Right cardiac atrium (tissue), 5 donors: ENCODE measurements around the gene CHN1. TPM values are rescaled to one million over a fixed set of nuclear protein-coding genes. Genes with fewer than 3 reads are reported as not detected.
A peak's percentile ranks its signal among the peaks of the same experiment; 100 is the strongest.

Experiments
- ATAC-seq, 2 donors: fragments of 200-7000 bp; cut with Tn5 transposase; one replicate each; pipeline versions ENCODE4 v1.8.0 to v1.9.1; 2020; ENCODE audit warnings: moderate library complexity in 2 of 2, mild to moderate bottlenecking in 1 of 2
- DNase-seq, 3 donors: peaks; one replicate each; pipeline ENCODE4 v3.0.0-alpha.2; 2020
- H3K27ac ChIP-seq: one replicate; pipeline ENCODE4 v1.5.1; 2013; ENCODE audit warnings: mild to moderate bottlenecking, low read length, control low read depth, moderate library complexity
- H3K27me3 ChIP-seq: one replicate; pipeline ENCODE4 v1.6.1; 2013; ENCODE audit not compliant: control insufficient read depth, insufficient read depth
- H3K4me1 ChIP-seq: one replicate; pipeline ENCODE4 v1.6.1; 2013; ENCODE audit warnings: low read length; ENCODE audit not compliant: control insufficient read depth, insufficient read depth
- H3K4me3 ChIP-seq: one replicate; pipeline ENCODE4 v1.5.1; 2013; ENCODE audit warnings: low read length, control low read depth
- H3K9me3 ChIP-seq: one replicate; pipeline ENCODE4 v1.6.1; 2013; ENCODE audit warnings: low read length; ENCODE audit not compliant: control insufficient read depth
- WGBS: extraction: QIAGEN DNeasy Blood & Tissue Kit; methylation state at CpG from one replicate; pipeline ENCODE4 v1.1.7; 2013; 5-methylcytosine and 5-hydroxymethylcytosine counted together
- intact Hi-C, 4 donors: fragments of 100-400 bp; cut with DNase I; formaldehyde crosslinking; loops; one replicate each; pipeline versions ENCODE4 v1.11.0 to v1.14.0; 2022 to 2023
- polyA plus RNA-seq: library from polyadenylated mRNA; stranded (reverse); fragments of 200-250 nt; gene quantifications from one replicate; pipeline ENCODE4 v1.2.3, GENCODE V29; 2013
- total RNA-seq, 4 donors: library from RNA; stranded (reverse); fragmentation: NEBNext Ultra II Directional; extraction: Animal tissue kit (Norgen Biotek cat#: 25700); gene quantifications; one replicate each; pipeline ENCODE4 v1.2.1, GENCODE V29; 2021
- donor health status: healthy with polysubstance abuse.
- donor health status: DM: no; HTN: yes; CAD: no.
- donor health status: DM: no; HTN: no; CAD: no.
- donor health status: DM: no; HTN: yes; CAD: no; lungs with severe emphysema.
- donor health status: DM: yes; HTN: yes; CAD: no.

CHN1 gene
- total and polyA plus RNA-seq, 5 donors: 5.3 to 8.9 (median 7.8) TPM

GRCh38 chr2:174919947-174920595 lies 85.1 kb downstream of the CHN1 start:
- WGBS: 77% methylated on average over 6 of the region's 6 CpGs
- Histone ChIP-seq H3K27me3 (no peaks in the 10 kb centered on the region), H3K9me3 (no peaks in the 10 kb centered on the region), H3K4me3 (no peak overlapping the region), H3K4me1 (no peaks in the 10 kb centered on the region), H3K27ac (no peak overlapping the region)
- DNase-seq (no peak), ATAC-seq (no peak)
- intact Hi-C loops: no loop called here

DNA sequence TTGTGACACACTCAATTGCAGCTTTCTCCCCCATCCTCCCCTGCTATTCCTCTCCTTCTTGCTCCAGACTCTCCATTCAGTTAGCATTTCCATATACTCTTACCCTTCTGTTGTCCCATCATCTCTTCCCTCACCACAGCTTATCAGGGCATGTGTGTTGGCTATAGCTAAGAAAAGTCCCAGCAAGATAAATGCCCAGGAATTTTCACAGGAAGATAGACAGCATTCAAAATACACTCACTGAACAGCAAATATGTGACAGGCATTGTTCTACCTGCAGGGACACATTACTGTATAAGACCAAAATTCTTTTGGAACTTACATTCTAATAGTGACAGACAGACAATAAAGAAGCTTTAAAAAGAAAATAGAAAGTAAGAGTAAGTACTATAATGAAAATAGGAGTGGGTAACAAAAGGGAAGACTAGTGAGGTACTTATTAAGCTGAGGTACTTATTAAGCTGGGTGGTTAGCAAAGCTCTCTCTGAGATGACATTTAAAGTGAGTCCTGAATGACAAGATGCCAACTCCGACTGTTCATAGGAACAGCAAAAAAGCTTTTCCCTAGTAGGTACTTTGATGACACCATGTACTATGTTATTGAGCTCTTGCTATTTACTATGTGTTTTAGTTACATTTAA lies 86.2 kb downstream of the CHN1 start:
- WGBS: 83% methylated on average over 1 of the region's 1 CpG
- no peak for DNase-seq
- H3K4me1 ChIP-seq: no peaks in the 10 kb centered on the region
- H3K27ac ChIP-seq: no peak overlapping the region
- H3K27me3 ChIP-seq: no peaks in the 10 kb centered on the region
- H3K4me3 ChIP-seq: no peak overlapping the region
- H3K9me3 ChIP-seq: no peaks in the 10 kb centered on the region
- intact Hi-C loops: no loop called here
- no peak for ATAC-seq

- H3K4me1 ChIP-seq: no peaks in the 10 kb centered on the region
Observed at GRCh38 chr2:174916270-174916930, 88.8 kb downstream of the CHN1 start.

GRCh38 chr2:174914853-174915760 lies 90.1 kb downstream of the CHN1 start:
- ATAC-seq (peak; percentile 65 to 67), DNase-seq (peak; percentile 69 to 93 (median 79))
- no peaks in the 10 kb centered on the region for H3K9me3 ChIP-seq
- 80% methylated on average over 7 of the region's 7 CpGs for WGBS
- no peak overlapping the region for H3K4me3 ChIP-seq
- intact Hi-C loops: no loop called here
- no peak overlapping the region for H3K27ac ChIP-seq
- H3K27me3 ChIP-seq: no peaks in the 10 kb centered on the region
- H3K4me1 ChIP-seq: no peaks in the 10 kb centered on the region

More at GRCh38 chr2:174916270-174916930, 88.8 kb downstream of the CHN1 start:
- intact Hi-C loops: no loop called here
- DNase-seq (no peak), ATAC-seq (no peak)
- 96% methylated on average over 4 of the region's 4 CpGs for WGBS
- no peak overlapping the region for H3K27ac ChIP-seq
- no peak overlapping the region for H3K4me3 ChIP-seq
- no peaks in the 10 kb centered on the region for H3K27me3 ChIP-seq
- H3K9me3 ChIP-seq: no peaks in the 10 kb centered on the region

- ATAC-seq: peak in 1 of 2 donors; percentile 56
- Histone ChIP-seq H3K4me3 (no peak overlapping the region), H3K27ac (no peak overlapping the region), H3K9me3 (no peaks in the 10 kb centered on the region), H3K4me1 (no peaks in the 10 kb centered on the region), H3K27me3 (no peaks in the 10 kb centered on the region)
- WGBS: 87% methylated on average over 3 of the region's 3 CpGs
- DNase-seq: no peak
- intact Hi-C loops: loop anchor here in 1 of 4 donors (10.0 kb wide), 1 partner anchor 67 kb away; no protein-coding TSS in a partner anchor
Observed at GRCh38 chr2:174908284-174908683, 96.9 kb downstream of the CHN1 start.

DNA sequence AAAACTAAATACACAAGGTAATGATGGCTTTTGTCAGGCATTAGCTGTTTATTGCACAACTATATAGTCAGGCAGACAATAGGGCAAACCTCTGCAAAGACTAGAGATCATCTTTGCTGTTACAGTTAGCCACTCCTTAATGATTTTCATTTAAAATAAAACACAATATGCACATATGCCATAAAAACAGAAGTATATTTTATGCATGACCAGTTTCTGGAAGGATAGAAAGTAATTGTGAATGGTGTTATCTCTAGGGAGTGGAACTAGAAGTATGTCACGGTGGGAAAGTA lies 102.0 kb downstream of the CHN1 start:
- intact Hi-C loops: loop anchor here in 1 of 4 donors (10.0 kb wide), 1 partner anchor 72 kb away; no protein-coding TSS in a partner anchor
- 71% methylated on average over 1 of the region's 1 CpG for WGBS
- Histone ChIP-seq H3K4me3 (no peak overlapping the region), H3K27ac (no peak overlapping the region), H3K4me1 (no peaks in the 10 kb centered on the region), H3K9me3 (no peaks in the 10 kb centered on the region), H3K27me3 (no peaks in the 10 kb centered on the region)
- ATAC-seq: no peak
- DNase-seq: no peak

DNA sequence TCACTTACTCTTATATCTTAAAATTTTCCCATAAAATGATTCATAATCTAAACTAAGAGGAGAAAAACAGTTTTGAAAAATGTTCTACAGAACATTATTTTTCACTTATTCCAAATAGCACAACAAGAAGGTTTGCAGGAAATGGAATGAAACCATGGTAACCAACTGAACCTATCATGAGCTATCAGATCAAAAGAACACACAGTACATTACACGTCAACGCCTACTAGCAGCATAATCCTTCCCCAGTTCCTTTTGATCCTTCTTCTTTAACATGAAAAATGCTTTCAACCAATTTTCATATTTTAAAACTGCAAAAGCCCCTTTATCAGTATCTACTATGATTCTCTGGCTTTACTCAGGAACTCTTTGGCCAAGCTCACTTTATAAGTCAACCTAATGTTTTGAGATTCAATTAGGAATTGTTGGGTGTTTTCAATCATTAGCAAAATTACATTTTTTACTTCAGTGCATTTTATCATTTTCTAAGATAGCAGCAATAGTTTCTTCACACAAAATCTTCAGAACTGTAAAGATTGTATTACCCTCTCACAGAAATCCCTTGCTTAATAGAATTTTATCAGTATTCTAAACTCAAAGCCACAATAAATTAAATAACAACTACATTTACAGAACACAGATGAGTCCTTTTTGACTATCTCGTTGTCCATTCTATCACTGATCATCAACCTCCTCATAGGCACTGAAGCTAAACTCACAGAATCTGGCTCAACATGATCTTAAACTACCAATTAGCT lies 102.5 kb downstream of the CHN1 start:
- Histone ChIP-seq H3K27ac (no peak overlapping the region), H3K4me1 (no peaks in the 10 kb centered on the region), H3K9me3 (no peaks in the 10 kb centered on the region), H3K4me3 (no peak overlapping the region), H3K27me3 (no peaks in the 10 kb centered on the region)
- no peak for DNase-seq
- ATAC-seq: peak in 1 of 2 donors; percentile 67
- intact Hi-C loops: loop anchor here in 1 of 4 donors (10.0 kb wide), 1 partner anchor 72 kb away; no protein-coding TSS in a partner anchor
- 50% methylated on average over 3 of the region's 3 CpGs for WGBS

GRCh38 chr2:174901075-174901474 lies 104.1 kb downstream of the CHN1 start:
- 47% methylated on average over 4 of the region's 4 CpGs for WGBS
- Histone ChIP-seq H3K4me1 (no peaks in the 10 kb centered on the region), H3K27me3 (no peaks in the 10 kb centered on the region), H3K9me3 (no peaks in the 10 kb centered on the region), H3K4me3 (no peak overlapping the region), H3K27ac (no peak overlapping the region)
- ATAC-seq: peak; percentile 43 to 59
- peak in 1 of 3 donors; percentile 50 for DNase-seq
- intact Hi-C loops: loop anchor here in 1 of 4 donors (10.0 kb wide), 1 partner anchor 74 kb away; no protein-coding TSS in a partner anchor

- ATAC-seq (no peak), DNase-seq (no peak)
- H3K9me3 ChIP-seq: no peaks in the 10 kb centered on the region
- no peaks in the 10 kb centered on the region for H3K27me3 ChIP-seq
- 67% methylated on average over 6 of the region's 6 CpGs for WGBS
- no peak overlapping the region for H3K4me3 ChIP-seq
- no peaks in the 10 kb centered on the region for H3K4me1 ChIP-seq
- intact Hi-C loops: loop anchor here in 1 of 4 donors (10.0 kb wide), 1 partner anchor 58 kb away; no protein-coding TSS in a partner anchor
- H3K27ac ChIP-seq: no peak overlapping the region
Observed at GRCh38 chr2:174897286-174897685, 107.9 kb downstream of the CHN1 start.

- no peaks in the 10 kb centered on the region for H3K9me3 ChIP-seq
- no peak for DNase-seq
- H3K4me3 ChIP-seq: no peak overlapping the region
- no peak overlapping the region for H3K27ac ChIP-seq
- intact Hi-C loops: loop anchor here in 1 of 4 donors (10.0 kb wide), 1 partner anchor 62 kb away; no protein-coding TSS in a partner anchor
- no peak for ATAC-seq
- peaks cover 2% of the 10 kb centered on the region for H3K4me1 ChIP-seq
- WGBS: 95% methylated on average over 1 of the region's 1 CpG
- no peaks in the 10 kb centered on the region for H3K27me3 ChIP-seq
Observed at GRCh38 chr2:174893018-174893417, 112.2 kb downstream of the CHN1 start.
